Measurements from ENCODE around the gene NECAP2.

DNA sequence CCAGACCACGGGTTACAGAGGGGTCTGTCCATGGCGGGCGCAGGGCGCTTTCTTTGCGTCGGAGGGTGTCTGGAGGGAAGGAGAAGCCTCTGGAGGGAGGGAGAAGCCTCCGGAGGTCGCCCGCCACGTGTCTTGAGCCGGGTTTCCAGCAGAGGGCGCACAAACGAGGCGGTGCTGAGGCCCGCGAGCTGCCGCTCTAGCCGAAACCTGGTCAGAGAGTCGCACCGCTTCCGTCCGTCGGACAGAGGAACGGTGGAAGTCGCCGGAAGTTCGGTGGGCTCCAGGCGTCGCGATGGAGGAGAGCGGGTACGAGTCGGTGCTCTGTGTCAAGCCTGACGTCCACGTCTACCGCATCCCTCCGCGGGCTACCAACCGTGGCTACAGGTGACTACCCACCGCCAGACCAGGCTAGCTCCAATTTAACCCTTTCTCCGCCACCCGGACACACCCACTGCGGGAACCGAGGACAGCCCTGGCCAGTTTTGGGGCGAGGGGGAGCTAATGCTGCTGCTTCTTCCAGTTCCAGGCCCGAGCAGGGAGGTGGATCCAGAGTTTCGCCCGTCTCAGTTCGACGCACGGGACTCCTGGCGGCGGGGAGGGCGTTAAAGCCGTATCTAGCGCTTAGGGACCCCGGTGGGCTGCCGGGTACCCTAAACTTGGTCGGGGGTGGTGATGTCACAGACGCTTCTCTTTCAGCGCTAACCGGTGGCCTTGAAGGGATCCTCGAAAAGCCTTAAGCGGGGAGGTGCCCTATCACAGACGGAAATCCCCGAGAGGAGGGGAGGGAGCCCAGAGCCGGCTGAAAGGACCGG lies at the start of gene NECAP2:
- TF ChIP-seq, protein P1, sequence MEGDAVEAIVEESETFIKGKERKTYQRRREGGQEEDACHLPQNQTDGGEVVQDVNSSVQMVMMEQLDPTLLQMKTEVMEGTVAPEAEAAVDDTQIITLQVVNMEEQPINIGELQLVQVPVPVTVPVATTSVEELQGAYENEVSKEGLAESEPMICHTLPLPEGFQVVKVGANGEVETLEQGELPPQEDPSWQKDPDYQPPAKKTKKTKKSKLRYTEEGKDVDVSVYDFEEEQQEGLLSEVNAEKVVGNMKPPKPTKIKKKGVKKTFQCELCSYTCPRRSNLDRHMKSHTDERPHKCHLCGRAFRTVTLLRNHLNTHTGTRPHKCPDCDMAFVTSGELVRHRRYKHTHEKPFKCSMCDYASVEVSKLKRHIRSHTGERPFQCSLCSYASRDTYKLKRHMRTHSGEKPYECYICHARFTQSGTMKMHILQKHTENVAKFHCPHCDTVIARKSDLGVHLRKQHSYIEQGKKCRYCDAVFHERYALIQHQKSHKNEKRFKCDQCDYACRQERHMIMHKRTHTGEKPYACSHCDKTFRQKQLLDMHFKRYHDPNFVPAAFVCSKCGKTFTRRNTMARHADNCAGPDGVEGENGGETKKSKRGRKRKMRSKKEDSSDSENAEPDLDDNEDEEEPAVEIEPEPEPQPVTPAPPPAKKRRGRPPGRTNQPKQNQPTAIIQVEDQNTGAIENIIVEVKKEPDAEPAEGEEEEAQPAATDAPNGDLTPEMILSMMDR (IDR thresholded peaks at IDR 0.05), result peak; percentile 60
- no peak for TF ChIP-seq SMAD4 (CRISPR knock-in tag; IDR thresholded peaks at IDR 0.05)
- TF ChIP-seq, protein P2, sequence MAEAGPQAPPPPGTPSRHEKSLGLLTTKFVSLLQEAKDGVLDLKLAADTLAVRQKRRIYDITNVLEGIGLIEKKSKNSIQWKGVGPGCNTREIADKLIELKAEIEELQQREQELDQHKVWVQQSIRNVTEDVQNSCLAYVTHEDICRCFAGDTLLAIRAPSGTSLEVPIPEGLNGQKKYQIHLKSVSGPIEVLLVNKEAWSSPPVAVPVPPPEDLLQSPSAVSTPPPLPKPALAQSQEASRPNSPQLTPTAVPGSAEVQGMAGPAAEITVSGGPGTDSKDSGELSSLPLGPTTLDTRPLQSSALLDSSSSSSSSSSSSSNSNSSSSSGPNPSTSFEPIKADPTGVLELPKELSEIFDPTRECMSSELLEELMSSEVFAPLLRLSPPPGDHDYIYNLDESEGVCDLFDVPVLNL (CRISPR knock-in tag; IDR thresholded peaks at IDR 0.05; ENCODE audit: borderline replicate concordance, low read depth), result no peak

Data from WTC11 (cell line).